ENCODE data around the gene SLC38A9. TPM values are rescaled to one million over a fixed set of nuclear protein-coding genes. Genes with fewer than 3 reads are reported as not detected.
"Not testable (repeated sequence)": the region's sequence is repeated elsewhere in the genome, so short reads cannot be mapped to it uniquely, and the experiment has no call there.

SLC38A9 gene, protein sequence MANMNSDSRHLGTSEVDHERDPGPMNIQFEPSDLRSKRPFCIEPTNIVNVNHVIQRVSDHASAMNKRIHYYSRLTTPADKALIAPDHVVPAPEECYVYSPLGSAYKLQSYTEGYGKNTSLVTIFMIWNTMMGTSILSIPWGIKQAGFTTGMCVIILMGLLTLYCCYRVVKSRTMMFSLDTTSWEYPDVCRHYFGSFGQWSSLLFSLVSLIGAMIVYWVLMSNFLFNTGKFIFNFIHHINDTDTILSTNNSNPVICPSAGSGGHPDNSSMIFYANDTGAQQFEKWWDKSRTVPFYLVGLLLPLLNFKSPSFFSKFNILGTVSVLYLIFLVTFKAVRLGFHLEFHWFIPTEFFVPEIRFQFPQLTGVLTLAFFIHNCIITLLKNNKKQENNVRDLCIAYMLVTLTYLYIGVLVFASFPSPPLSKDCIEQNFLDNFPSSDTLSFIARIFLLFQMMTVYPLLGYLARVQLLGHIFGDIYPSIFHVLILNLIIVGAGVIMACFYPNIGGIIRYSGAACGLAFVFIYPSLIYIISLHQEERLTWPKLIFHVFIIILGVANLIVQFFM
- polyA plus RNA-seq (2012; ENCODE audit: low read depth, missing spikeins): 8.1 TPM

DNA sequence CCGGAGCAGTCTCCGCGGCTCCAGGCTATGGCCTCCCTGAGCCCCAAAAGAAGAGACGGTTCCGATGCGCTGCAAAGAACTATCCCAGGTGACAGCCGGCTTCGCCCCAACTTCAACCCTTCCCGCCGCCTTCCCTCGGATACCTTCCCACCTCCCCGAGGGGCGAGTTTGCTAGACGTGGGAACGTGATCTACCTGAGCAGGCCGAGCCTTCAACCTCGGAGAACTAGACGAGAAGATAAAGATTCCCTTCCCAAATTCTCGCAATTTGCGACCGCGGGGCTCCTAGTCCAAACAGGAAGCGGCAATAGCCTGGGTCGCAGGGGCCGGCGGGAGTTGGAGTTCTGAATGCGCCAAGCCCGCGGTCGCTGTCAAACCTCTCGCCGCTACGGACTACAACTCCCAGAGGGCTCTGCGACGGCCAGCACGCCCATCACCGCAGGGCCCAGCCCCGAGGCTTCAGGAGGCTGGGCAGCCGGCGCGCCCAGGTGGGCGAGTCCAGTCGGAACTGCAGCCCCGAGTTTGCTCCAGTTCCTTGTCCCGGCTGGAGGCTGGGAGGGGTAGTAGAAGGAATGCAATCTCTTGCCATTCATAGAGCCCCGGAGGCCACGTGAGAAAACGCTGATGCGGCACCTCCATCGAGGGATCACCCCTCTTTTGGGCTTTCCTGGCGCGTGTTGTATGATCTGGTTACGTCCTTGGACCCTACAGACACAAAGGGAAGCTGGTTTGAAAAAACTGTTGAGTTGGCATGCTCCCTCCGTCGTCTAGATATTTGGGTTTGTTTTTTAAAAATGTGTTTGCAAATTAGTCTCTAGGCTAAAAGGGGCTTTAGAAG lies at the start of gene SLC38A9:
TSS of gene SLC38A9 (minus strand) at position 302 of the 837 bp plus-strand sequence. CDS start 14,366 bp downstream, outside the sequence.
- DNase-seq (ENCODE audit: insufficient read length, low spot score) (peak; percentile 74), FAIRE-seq (peak; percentile 94)
- TF ChIP-seq POLR2A (IDR thresholded peaks at IDR 0.05; ENCODE audit: low read depth, low read length) (0 out of 2 replicates have a peak, but pooled peaks have one; percentile 42), POU2F2 (IDR thresholded peaks at IDR 0.05; ENCODE audit: low read depth, low read length) (0 out of 2 replicates have a peak, but pooled peaks have one; percentile 24), SPI1 (IDR thresholded peaks at IDR 0.05; ENCODE audit: low read depth, low read length) (peak; percentile 36; the same call in 1 of the 2 replicates), POLR2AphosphoS5 (IDR thresholded peaks at IDR 0.05; ENCODE audit: low read depth, low read length) (no peak), PAX5 (IDR thresholded peaks at IDR 0.05; ENCODE audit: insufficient read depth, low read length, severe bottlenecking) (no peak), TAF1 (IDR thresholded peaks at IDR 0.05; ENCODE audit: low read depth, low read length) (no peak)

DNA sequence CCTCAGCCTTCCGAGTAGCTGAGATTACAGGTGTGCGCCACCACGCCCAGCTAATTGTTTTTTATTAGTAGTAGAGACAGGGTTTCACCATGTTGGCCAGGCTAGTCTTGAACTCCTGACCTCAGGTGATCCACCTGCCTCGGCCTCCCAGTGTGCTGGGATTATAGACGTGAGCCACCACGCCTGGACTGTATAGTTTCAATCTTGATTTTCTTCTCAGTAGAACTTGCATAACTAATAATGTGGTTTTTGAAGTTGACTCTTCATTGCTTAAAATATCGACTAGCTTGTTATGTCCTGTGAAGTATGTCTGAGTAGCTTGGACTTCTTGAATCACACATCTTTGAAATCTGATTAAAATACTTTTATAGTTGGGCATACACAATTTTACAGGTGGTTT lies 49.6 kb upstream of the SLC38A9 start:
- not testable (repeated sequence) for FAIRE-seq; DNase-seq (ENCODE audit: insufficient read length, low spot score)

DNA sequence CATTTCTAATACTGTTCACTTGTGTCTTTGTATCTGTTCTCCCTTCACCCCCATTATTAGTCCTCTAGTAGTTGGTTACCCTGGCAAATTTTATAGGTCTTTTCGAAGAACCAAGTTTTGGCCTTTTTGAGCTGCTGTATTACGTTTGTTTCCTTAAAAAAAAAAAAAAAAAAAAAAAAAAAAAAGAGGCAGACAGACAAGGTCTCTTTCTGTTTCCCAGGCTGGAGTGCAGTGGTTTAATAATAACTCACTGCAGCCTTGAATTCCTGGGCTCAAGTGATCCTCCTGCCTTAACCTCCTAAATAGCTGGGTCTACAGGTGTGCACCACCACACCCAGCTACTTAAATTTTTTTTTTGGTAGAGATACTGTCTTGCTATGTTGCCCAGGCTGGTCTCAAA lies 46.6 kb upstream of the SLC38A9 start:
- DNase-seq (ENCODE audit: insufficient read length, low spot score) (no peak), FAIRE-seq (no peak)
- no peak for TF ChIP-seq POU2F2 (IDR thresholded peaks at IDR 0.05; ENCODE audit: low read depth, low read length)

DNA sequence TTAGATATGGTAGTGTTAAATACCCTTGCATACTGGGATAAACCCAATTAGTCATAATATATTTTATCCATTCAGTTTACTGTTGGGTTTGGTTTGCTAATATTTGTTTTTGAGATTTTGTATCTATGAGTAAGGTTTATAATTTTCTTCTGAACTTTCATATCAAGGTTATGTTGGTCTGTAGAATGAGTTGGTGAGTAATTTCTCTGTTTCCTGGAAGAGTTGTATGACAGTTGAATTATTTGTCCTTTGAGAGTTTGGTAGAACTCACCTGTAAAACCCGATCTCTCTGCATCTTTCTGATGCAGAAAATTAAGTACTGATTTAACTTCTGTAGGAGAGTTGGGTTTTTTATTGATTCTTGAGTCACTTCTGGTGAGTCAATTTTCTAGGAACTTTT lies 46.1 kb upstream of the SLC38A9 start:
- no peak for DNase-seq (ENCODE audit: insufficient read length, low spot score)
- TF ChIP-seq POU2F2 (IDR thresholded peaks at IDR 0.05; ENCODE audit: low read depth, low read length) (no peak), PAX5 (IDR thresholded peaks at IDR 0.05; ENCODE audit: insufficient read depth, low read length, severe bottlenecking) (no peak), SPI1 (IDR thresholded peaks at IDR 0.05; ENCODE audit: low read depth, low read length) (no peak), TAF1 (IDR thresholded peaks at IDR 0.05; ENCODE audit: low read depth, low read length) (no peak), POLR2AphosphoS5 (IDR thresholded peaks at IDR 0.05; ENCODE audit: low read depth, low read length) (no peak), POLR2A (IDR thresholded peaks at IDR 0.05; ENCODE audit: low read depth, low read length) (no peak)
- FAIRE-seq: no peak

DNA sequence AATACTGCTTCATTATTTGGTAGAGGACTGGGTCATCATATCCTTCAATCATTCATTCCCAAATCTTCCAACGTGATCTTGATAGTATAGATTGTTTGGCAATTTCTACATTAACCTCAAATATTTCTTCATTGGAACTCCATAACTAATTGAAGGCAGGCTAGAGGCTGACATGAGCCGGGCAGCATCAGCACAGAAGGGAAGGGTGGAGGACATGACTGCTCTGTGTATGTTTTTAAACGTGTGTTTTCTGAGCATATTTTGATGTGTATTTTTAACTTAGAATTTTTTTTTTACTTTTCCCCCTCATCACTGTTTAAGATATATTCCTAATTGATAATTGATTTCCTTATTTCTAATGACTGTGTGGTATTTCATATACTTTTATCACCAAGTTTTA lies 38.4 kb upstream of the SLC38A9 start:
- no peak for DNase-seq (ENCODE audit: insufficient read length, low spot score)
- no peak for FAIRE-seq
- no peak for TF ChIP-seq POU2F2 (IDR thresholded peaks at IDR 0.05; ENCODE audit: low read depth, low read length)
- TF ChIP-seq TAF1 (IDR thresholded peaks at IDR 0.05; ENCODE audit: low read depth, low read length): no peak

DNA sequence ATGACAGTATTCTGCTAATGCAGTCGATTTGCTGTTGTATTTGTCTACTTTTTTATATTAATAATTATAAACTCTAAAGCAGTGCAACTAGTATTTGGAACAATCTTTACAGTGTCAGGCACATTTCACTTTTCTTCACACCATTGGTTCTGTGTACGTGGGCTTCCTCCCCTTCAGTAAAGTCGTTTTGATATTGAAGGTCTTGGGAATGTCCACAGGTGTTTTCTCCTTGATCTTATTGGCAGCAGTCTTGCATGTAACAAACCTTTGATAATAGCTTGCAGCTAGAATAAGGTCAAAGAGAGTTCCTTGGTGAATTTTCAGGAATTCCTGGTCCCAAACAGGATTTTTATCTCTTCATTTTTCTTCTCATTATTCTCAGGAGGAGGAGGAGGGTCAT lies 37.9 kb upstream of the SLC38A9 start:
- TF ChIP-seq POLR2AphosphoS5 (IDR thresholded peaks at IDR 0.05; ENCODE audit: low read depth, low read length): no peak
- no peak for TF ChIP-seq SPI1 (IDR thresholded peaks at IDR 0.05; ENCODE audit: low read depth, low read length)
- TF ChIP-seq POLR2A (IDR thresholded peaks at IDR 0.05; ENCODE audit: low read depth, low read length): no peak
- no peak for TF ChIP-seq PAX5 (IDR thresholded peaks at IDR 0.05; ENCODE audit: insufficient read depth, low read length, severe bottlenecking)
- TF ChIP-seq POU2F2 (IDR thresholded peaks at IDR 0.05; ENCODE audit: low read depth, low read length): no peak
- no peak for TF ChIP-seq TAF1 (IDR thresholded peaks at IDR 0.05; ENCODE audit: low read depth, low read length)
- DNase-seq (ENCODE audit: insufficient read length, low spot score) (no peak), FAIRE-seq (no peak)

DNA sequence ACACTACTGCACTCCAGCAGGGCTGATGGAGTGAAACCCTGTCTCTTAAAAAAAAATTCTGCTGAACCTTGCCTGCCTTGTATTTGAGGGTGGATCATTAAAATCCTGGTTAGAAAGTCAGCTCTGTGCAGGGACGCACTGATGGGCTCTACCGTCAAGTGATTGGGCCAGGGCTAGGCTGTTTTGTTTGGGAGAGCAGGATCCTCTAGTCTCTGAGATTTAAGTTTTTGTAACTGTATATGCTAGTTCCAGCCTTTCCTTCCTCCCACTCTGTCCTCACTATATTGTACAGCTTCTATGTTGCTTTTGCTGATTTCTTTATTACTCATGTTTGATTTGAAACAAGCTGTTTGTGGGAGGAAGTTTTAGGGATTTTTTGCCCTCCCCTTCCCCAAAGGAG lies 37.3 kb upstream of the SLC38A9 start:
- FAIRE-seq: no peak

DNA sequence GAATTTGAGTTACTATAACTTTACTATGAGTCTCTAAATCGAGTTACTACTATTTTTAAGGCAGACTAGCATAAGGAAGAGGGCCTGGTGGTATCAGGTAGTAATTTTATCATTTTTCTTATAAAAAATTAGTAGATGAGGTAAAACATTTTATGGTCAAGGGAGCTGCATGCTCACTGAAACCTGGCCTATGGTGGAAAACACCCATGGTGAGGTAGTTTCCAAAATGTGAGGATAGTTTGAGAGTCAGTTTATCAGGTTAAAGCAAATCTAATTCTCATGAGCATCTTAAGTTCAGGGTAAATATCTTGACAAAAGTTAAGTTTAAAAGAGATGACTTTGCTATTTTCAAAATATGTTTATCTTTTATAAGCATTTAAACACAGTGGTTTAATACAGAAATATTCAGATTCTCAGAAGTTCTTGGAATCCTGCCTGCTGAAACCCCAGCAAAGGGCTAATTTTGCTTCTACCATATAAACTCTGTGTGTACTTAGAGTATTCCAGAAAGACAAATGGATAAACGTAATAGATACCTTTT lies 35.7 kb upstream of the SLC38A9 start:
- FAIRE-seq (no peak), DNase-seq (ENCODE audit: insufficient read length, low spot score) (no peak)
- TF ChIP-seq PAX5 (IDR thresholded peaks at IDR 0.05; ENCODE audit: insufficient read depth, low read length, severe bottlenecking): no peak
- TF ChIP-seq POLR2A (IDR thresholded peaks at IDR 0.05; ENCODE audit: low read depth, low read length): no peak
- TF ChIP-seq SPI1 (IDR thresholded peaks at IDR 0.05; ENCODE audit: low read depth, low read length): no peak
- TF ChIP-seq POU2F2 (IDR thresholded peaks at IDR 0.05; ENCODE audit: low read depth, low read length): no peak
- TF ChIP-seq TAF1 (IDR thresholded peaks at IDR 0.05; ENCODE audit: low read depth, low read length): no peak
- no peak for TF ChIP-seq POLR2AphosphoS5 (IDR thresholded peaks at IDR 0.05; ENCODE audit: low read depth, low read length)

More for the DNA sequence above, 37.3 kb upstream of the SLC38A9 start:
- TF ChIP-seq SPI1 (IDR thresholded peaks at IDR 0.05; ENCODE audit: low read depth, low read length) (no peak), TAF1 (IDR thresholded peaks at IDR 0.05; ENCODE audit: low read depth, low read length) (no peak), PAX5 (IDR thresholded peaks at IDR 0.05; ENCODE audit: insufficient read depth, low read length, severe bottlenecking) (no peak), POLR2A (IDR thresholded peaks at IDR 0.05; ENCODE audit: low read depth, low read length) (no peak), POLR2AphosphoS5 (IDR thresholded peaks at IDR 0.05; ENCODE audit: low read depth, low read length) (no peak), POU2F2 (IDR thresholded peaks at IDR 0.05; ENCODE audit: low read depth, low read length) (no peak)
- DNase-seq (ENCODE audit: insufficient read length, low spot score): no peak

DNA sequence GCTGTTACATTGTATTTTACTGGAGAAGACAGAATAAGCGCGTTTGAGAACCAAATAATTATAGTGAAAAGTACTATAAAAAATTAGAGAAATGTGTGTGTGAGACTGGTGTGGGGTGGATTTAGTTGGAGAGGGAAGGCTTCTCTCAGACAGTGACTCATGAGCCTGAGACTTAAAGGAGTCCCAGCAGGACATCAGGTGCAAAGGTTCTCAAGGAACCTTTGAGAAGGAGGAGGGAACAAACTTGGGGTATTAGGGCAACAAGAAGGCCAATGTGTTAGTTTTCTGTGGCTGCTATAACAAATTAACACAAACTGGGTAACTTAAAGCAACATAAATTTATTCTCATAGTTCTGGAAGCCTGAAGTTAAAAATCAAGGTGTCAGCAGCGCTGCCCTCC lies 30.7 kb upstream of the SLC38A9 start:
- TF ChIP-seq SPI1 (IDR thresholded peaks at IDR 0.05; ENCODE audit: low read depth, low read length) (no peak), POLR2AphosphoS5 (IDR thresholded peaks at IDR 0.05; ENCODE audit: low read depth, low read length) (no peak), TAF1 (IDR thresholded peaks at IDR 0.05; ENCODE audit: low read depth, low read length) (no peak), PAX5 (IDR thresholded peaks at IDR 0.05; ENCODE audit: insufficient read depth, low read length, severe bottlenecking) (no peak), POU2F2 (IDR thresholded peaks at IDR 0.05; ENCODE audit: low read depth, low read length) (no peak), POLR2A (IDR thresholded peaks at IDR 0.05; ENCODE audit: low read depth, low read length) (no peak)
- no peak for DNase-seq (ENCODE audit: insufficient read length, low spot score)
- no peak for FAIRE-seq
